Stimulated activated CD4-positive, alpha-beta T cell treated with anti-CD3 and anti-CD28 coated beads, Interleukin-2, amount 100 ng/mL, for 48 hours (primary cell): ENCODE results near the gene HSPA5.
"Not testable (repeated sequence)": the region's sequence is repeated elsewhere in the genome, so short reads cannot be mapped to it uniquely, and the experiment has no call there.

Source experiments
- DNase-seq, 2 donors: peaks; one replicate each; pipeline ENCODE4 v3.0.0-alpha.2; 2020

HSPA5 gene

DNA sequence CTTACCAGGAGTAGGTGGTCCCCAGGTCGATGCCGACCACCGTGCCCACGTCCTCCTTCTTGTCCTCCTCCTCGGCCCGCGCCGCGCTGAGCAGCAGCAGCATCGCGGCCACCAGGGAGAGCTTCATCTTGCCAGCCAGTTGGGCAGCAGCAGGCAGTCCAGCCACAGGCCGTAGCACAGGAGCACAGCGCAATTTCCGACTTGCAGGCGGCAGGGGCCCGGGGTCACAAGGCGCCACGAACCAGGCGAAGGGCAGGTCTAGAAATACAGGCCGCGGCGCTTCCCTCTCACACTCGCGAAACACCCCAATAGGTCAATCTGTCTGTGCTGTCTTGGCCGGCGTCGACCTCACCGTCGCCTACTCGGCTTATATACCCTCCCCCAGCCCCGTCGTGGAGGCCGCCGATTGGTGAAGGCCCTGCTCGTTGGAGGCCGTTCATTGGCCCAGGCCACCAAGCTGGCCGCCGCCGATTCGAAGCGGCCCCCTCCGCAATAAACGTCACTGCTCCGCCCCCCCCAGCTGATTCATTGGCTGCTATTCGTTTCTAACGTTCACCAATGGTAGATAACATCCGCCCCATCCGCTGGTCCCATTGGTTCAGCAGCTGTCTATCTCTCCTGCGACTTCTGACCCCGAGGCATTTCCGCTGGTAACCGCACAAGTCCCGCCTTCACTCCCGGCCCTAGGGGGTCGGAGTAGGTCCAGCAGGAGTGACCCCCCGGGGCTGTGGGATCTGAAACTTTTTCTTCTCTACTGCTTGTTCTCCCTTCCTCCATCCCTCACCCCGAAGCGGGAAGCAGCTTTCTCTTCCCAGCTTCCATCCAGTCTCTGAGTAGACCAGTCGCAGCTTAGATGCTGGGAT lies at the start of gene HSPA5:
HSPA5 (minus strand) TSS at position 344 of the 863 bp plus-strand sequence; CDS start at position 127, 217 bp downstream.
- peak; percentile 97 to 99 for DNase-seq

- not testable (repeated sequence) for DNase-seq
These were observed 45.8 kb upstream of the HSPA5 start for GRCh38 chr9:125286935-125287433.

GRCh38 chr9:125284855-125285254 lies 43.7 kb upstream of the HSPA5 start:
- DNase-seq: no peak

DNA sequence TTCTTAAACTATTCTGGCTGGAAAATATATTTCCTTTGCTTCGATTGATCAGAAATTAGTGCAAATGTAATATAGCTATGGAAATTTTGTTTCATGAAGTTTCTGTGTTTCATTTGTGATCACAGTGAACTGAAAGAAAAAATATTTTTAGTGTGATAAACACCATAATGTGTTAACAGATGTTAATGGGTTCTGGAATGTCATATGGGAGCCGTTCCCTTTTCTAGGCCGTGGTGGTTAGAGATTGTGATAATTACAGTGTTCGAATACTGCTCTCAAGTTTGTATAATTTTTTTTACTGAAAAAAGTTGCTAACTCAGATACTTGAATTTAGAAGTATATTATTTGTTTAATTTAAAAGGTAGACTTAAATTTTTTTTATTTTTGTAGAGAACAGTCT lies 39.8 kb upstream of the HSPA5 start:
- DNase-seq: no peak

- no peak for DNase-seq
These were observed 36.3 kb upstream of the HSPA5 start for GRCh38 chr9:125277411-125277810.

DNA sequence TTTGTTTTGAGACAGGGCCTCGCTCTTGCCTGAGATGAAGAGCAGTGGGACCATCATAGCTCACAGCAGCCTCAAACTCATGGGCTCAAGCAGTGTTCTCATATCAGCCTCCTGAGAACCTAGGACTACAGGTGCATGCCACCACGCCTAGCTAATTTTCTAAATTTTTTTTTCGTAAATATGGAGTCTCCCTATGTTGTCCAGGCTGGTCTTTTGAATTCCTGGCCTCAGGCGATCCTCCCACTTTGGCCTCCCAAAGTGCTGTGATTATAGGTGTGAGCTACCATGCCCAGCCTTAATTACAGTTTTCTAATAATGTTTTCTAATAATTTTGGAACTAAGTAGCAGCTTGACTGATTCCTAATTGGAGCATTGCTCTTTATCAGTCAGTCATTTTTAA lies 35.6 kb upstream of the HSPA5 start:
- DNase-seq: no peak

DNA sequence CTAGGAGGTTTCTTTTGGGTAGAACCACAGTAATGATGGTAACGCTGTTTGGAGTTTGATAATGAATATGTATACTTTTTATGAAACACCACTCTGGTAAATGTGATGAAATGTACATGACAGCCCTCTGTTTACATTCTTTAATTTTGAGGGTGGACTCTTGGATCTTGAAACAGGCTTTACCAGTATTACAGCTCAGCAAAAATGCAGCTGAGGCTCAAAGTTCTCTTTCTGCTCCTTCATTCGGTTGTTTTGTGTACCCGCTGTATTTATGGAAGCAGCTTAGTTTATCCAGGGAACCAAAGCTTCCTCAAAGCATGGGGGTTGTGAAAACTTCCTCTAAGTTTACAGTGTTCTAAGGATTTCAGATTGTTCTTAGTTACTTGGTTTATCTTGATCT lies 31.6 kb upstream of the HSPA5 start:
- DNase-seq: no peak

- no peak for DNase-seq
These were observed 29.9 kb upstream of the HSPA5 start for GRCh38 chr9:125271081-125271480.

DNA sequence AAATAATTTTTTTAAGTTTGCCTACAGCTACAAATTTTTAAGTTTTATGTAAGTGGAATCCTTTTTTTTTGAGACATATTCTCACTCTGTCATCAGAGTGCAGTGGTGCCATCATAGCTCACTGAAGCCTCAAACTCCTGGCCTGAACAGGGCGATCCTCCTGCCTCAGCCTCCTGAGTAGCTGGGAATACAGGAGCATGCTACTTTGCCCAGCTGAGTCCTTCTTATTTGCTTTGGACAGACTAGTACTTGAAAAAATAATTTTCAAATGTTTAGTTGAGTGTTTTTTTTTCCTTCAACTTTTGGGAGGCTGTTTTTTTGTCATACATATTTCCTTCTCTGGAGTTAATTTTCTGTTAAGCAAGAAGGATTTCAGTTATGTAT lies 27.9 kb upstream of the HSPA5 start:
- no peak for DNase-seq

GRCh38 chr9:125268394-125269013 lies 27.4 kb upstream of the HSPA5 start:
- no peak for DNase-seq

GRCh38 chr9:125264068-125264467 lies 22.9 kb upstream of the HSPA5 start:
- not testable (repeated sequence) for DNase-seq

DNA sequence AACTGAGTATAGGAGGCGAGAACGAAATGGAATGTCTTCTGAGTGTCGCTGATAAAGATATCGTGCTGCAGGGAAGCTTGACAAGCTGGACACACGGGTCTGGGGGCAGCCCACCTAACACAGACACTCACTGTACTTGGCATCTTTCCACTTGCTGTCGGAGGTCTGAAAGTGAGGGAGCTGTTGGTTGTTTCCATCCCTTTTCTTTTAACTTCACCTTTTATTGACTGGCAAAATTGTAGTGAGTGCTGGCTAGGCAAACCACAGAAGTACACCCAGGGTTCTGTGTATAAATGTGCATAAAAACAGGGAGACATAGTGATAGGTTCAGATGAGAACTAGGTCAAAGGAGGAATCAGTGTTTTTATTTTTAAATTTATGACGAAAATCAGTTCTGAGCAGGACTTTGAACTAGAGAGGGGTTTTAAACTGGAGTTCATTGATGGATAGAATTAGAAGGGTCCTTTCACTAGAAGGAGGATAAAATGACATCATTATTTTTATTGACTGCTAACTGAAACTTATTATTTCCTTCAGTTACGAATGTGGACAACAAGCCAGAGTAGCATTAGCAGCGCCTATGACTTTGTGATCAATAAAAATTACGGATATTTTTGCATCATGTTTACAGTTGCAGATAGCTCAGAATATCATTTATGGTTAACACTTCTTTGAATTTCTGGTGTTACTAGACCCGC lies 21.3 kb upstream of the HSPA5 start:
- DNase-seq: no peak

DNA sequence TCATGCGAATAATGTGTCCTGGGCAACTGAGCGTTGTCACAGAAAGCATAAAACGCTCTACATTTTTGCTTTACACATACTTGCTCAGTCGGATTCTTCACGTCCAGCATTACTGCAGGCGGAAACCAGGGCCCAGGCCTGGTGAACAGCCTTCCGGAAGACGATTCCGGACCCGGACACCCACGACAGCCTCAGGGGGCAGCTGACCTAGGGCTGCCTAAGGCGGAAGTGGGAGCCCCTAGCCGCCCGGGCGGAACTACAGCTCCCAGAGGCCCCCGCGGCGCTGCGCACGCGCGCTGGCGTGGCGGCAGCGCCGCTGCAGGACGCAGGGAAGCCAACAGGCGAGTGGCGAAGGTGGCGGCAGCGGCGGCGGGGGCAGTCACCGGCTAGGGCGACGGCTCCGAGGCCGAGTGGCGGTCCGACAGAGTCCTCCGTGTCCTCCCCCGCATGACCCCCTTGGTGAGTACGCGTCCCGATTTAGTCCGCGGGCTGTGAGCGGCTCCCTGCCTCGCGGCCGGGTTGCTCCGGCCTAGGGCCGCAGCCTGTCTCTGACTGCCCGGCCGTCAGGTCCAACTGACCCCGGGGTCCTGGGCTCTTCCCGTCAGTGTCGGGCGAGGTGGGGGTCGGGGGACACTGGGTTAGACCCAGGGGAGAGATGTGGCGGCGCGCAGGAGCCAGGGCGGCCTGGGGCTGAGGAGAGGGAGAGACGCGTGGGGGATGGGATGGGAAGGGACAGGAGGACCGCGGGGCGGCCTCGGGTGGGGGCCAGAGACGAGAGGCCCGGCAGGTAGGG lies 20.6 kb upstream of the HSPA5 start, which contains the start of gene GAPVD1:
GAPVD1 (plus strand) TSS at position 326 of the 793 bp plus-strand sequence. CDS start 37,096 bp downstream, outside the sequence.
- DNase-seq: peak; percentile 84 to 88

DNA sequence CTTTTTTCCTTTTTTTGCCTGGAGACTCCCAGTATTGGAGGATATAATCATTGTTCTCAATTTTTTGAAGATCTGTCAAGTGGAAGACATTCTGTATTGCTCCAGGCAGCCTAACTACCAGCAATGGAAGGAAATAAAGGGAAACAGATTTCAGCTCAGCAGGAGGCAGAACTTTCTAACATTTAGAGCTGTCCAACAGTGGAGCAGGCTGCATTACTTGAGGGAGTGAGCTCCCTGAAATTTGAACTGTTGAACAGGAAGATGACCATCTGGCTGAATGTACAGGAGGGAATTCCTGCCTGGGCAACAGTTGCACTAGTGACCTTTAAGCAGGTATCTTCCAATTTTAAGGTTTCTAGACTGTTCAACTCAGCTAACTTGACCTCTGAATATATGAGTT lies 19.4 kb upstream of the HSPA5 start:
- DNase-seq: no peak

- DNase-seq: no peak
These were observed 17.8 kb upstream of the HSPA5 start for GRCh38 chr9:125258832-125259534.

GRCh38 chr9:125258160-125258785 lies 17.1 kb upstream of the HSPA5 start:
- DNase-seq: no peak

- no peak for DNase-seq
These were observed 14.7 kb upstream of the HSPA5 start for GRCh38 chr9:125255781-125256391.

DNA sequence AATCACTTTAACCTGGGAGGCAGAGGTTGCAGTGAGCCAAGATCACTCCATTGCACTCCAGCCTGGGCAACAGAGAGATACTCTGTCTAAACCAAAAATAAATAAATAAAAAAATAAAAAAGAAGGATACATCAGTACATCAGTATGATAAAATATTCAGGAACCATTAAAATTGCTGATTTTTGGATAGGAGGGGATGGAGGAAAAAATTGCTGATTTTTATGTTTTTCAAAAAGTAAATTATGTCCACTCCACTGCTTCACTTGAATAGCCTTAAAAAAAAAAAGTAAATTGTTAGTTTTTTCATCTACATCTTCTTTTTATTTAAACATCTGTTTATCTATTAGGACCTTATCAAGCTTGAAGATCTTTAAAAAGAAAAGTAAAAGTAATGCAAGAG lies 13.1 kb upstream of the HSPA5 start:
- DNase-seq: no peak

DNA sequence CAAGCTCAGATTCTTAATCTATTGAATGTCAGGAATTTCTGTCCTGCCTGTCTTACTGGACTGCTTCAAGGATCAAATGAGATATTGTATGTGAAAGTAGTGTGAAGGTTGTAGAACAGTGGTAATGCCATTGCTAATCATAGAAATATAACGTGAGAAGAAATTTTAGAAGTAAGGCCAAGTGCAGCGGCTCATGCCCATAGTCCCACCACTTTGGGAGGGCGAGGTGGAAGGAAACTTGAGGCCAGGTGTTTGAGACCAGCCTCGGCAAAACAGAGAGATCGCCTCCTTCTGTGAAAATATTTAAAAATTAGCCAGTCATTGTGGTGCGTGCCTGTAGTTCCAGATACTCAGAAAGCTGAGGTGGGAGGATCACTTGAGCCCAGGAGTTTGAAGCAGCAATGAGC lies 5.1 kb upstream of the HSPA5 start:
- DNase-seq: no peak

- DNase-seq: no peak
These were observed 2.7 kb upstream of the HSPA5 start for GRCh38 chr9:125243792-125244260.
